Tibial nerve (tissue), 4 donors: Measurements from ENCODE around the gene AUTS2. TPM values are rescaled to one million over a fixed set of nuclear protein-coding genes. Genes with fewer than 3 reads are reported as not detected.

ENCODE experiments used
- DNase-seq, 2 donors: peaks; one replicate each; pipeline ENCODE4 v3.0.0-alpha.2; 2019; ENCODE audit warnings: low spot score in 2 of 2
- H3K27ac ChIP-seq, 4 donors: fragments of 200-600 bp; sonication (generic) in 3 of 4; one replicate each; pipeline ENCODE4 v1.5.1; 2017 to 2019; ENCODE audit warnings: mild to moderate bottlenecking in 1 of 4
- H3K27me3 ChIP-seq, 2 donors: fragments of 200-600 bp; sonication (generic) in 1 of 2; one replicate each; pipeline versions ENCODE4 v1.5.1 to v1.6.0; 2017 to 2019
- H3K36me3 ChIP-seq, 3 donors: fragments of 200-600 bp; sonication (generic); one replicate each; pipeline ENCODE4 v1.5.1; 2018 to 2019
- H3K4me1 ChIP-seq, 4 donors: fragments of 200-600 bp; sonication (generic) in 3 of 4; one replicate each; pipeline ENCODE4 v1.5.1; 2017 to 2019
- H3K4me3 ChIP-seq, 4 donors: fragments of 200-600 bp; sonication (generic) in 3 of 4; one replicate each; pipeline ENCODE4 v1.5.1; 2017 to 2019; ENCODE audit warnings: mild to moderate bottlenecking in 1 of 4, moderate library complexity in 1 of 4
- H3K9me3 ChIP-seq, 4 donors: fragments of 200-600 bp; sonication (generic) in 3 of 4; one replicate each; pipeline ENCODE4 v1.5.1; 2017 to 2019
- CTCF ChIP-seq, 5 experiments: fragments of 200-600 bp in 3 of 5; fragments of 450-650 bp in 2 of 5; sonication (generic) in 3 of 5; IDR thresholded peaks; one replicate each; pipeline ENCODE4 v1.5.1; 2016 to 2019; ENCODE audit warnings: antibody characterized with exemption in 5 of 5, mild to moderate bottlenecking in 3 of 5, moderate library complexity in 2 of 5
- EP300 ChIP-seq, 2 donors: sonication (generic); formaldehyde crosslinking; IDR thresholded peaks; one replicate each; pipeline ENCODE4 v1.6.1; 2017; ENCODE audit warnings: antibody characterized with exemption in 2 of 2, mild to moderate bottlenecking in 1 of 2
- POLR2A ChIP-seq, 2 donors: fragments of 450-650 bp; IDR thresholded peaks; one replicate each; pipeline ENCODE4 v1.6.1; 2017; ENCODE audit warnings: antibody characterized with exemption in 2 of 2, mild to moderate bottlenecking in 2 of 2, moderate library complexity in 2 of 2
- WGBS, 2 donors: methylation state at CpG; one replicate each; pipeline ENCODE4 v1.1.5; 2018; 5-methylcytosine and 5-hydroxymethylcytosine counted together
- total RNA-seq, 4 donors: library from RNA; depleted of rRNA; stranded (reverse); fragments of >200 nt; gene quantifications; one replicate each; pipeline ENCODE4 v1.1.0, GENCODE V29; 2016

The AUTS2 gene
- total RNA-seq, 4 donors from 2014 or later: 56.6 to 87.9 (median 71.6) TPM

GRCh38 chr7:70052691-70053090 is 454.4 kb downstream of the AUTS2 start:
- H3K27ac ChIP-seq: no peak overlapping the region
- no peak for DNase-seq
- no peak for TF ChIP-seq EP300 (IDR thresholded peaks at IDR 0.05)
- no peak for TF ChIP-seq CTCF (IDR thresholded peaks at IDR 0.05)
- no peak for TF ChIP-seq POLR2A (IDR thresholded peaks at IDR 0.05)
- H3K9me3 ChIP-seq: no peaks in the 10 kb centered on the region
- H3K27me3 ChIP-seq: no peaks in the 10 kb centered on the region
- no peaks in the 10 kb centered on the region for H3K36me3 ChIP-seq
- H3K4me1 ChIP-seq: peaks cover 0 to 10% (median 0%) of the 10 kb centered on the region in 4 donors
- H3K4me3 ChIP-seq: no peak overlapping the region

DNA sequence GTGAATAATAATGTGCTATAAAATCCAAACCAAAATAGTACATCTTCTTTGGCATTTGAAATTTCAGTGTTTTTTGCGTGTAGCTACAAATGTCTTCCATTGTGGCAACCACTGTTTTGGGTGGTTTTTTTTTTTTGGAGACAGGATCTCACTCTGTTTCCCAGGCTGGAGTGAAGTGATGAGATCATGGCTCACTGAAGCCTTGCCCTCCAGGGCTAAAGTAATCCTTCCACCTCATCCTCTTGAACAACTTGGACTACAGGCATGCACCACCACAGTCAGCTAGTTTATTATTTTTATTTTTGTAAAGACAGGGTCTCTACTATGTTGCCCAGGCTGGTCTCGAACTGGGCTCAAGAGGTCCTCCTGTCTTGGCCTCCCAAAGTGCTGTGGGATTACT is 455.1 kb downstream of the AUTS2 start:
- DNase-seq: no peak
- WGBS, 2 donors: 89 to 90% methylated on average over 2 of the region's 2 CpGs
- no peak for TF ChIP-seq CTCF (IDR thresholded peaks at IDR 0.05)
- no peak for TF ChIP-seq EP300 (IDR thresholded peaks at IDR 0.05)
- no peak for TF ChIP-seq POLR2A (IDR thresholded peaks at IDR 0.05)
- no peaks in the 10 kb centered on the region for H3K9me3 ChIP-seq
- H3K4me3 ChIP-seq: no peak overlapping the region
- no peak overlapping the region for H3K27ac ChIP-seq
- no peaks in the 10 kb centered on the region for H3K27me3 ChIP-seq
- no peaks in the 10 kb centered on the region for H3K36me3 ChIP-seq
- peaks cover 0 to 10% (median 0%) of the 10 kb centered on the region in 4 donors for H3K4me1 ChIP-seq

- Histone ChIP-seq H3K27ac (no peak overlapping the region), H3K27me3 (no peaks in the 10 kb centered on the region), H3K9me3 (no peaks in the 10 kb centered on the region), H3K4me3 (no peak overlapping the region), H3K36me3 (no peaks in the 10 kb centered on the region), H3K4me1 (peaks cover 0 to 10% (median 0%) of the 10 kb centered on the region in 4 donors)
- TF ChIP-seq POLR2A (IDR thresholded peaks at IDR 0.05): no peak
- TF ChIP-seq EP300 (IDR thresholded peaks at IDR 0.05): no peak
- no peak for TF ChIP-seq CTCF (IDR thresholded peaks at IDR 0.05)
- WGBS, 2 donors: 80 to 85% methylated on average over 1 of the region's 1 CpG
- DNase-seq: no peak
Observed at GRCh38 chr7:70053989-70054388, 455.7 kb downstream of the AUTS2 start.

DNA sequence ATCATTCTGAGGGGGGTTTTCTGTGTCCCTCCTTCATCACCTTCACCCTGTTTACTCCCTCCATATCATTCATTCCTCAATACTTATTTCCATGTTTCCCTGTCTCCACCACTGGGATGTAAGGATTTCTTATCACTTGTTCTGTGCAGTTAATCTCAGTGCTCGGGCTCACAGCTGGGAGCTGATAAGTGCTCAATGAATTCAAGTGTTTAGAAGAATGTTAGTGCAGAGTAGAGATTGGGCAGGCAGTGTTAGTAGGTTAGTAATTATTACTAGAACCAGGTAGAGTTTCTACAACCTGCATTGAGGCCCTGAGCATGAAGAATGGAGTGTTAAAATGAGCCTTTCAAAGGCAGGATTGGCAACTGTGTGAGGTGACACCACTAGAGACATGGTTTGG is 458.1 kb downstream of the AUTS2 start:
- Histone ChIP-seq H3K4me3 (no peak overlapping the region), H3K9me3 (no peaks in the 10 kb centered on the region), H3K27ac (no peak overlapping the region), H3K36me3 (no peaks in the 10 kb centered on the region), H3K27me3 (no peaks in the 10 kb centered on the region), H3K4me1 (peaks cover 0 to 10% (median 0%) of the 10 kb centered on the region in 4 donors)
- WGBS, 2 donors: 94 to 100% methylated on average over 1 of the region's 1 CpG
- TF ChIP-seq CTCF (IDR thresholded peaks at IDR 0.05) (no peak), EP300 (IDR thresholded peaks at IDR 0.05) (no peak), POLR2A (IDR thresholded peaks at IDR 0.05) (no peak)
- DNase-seq: no peak

DNA sequence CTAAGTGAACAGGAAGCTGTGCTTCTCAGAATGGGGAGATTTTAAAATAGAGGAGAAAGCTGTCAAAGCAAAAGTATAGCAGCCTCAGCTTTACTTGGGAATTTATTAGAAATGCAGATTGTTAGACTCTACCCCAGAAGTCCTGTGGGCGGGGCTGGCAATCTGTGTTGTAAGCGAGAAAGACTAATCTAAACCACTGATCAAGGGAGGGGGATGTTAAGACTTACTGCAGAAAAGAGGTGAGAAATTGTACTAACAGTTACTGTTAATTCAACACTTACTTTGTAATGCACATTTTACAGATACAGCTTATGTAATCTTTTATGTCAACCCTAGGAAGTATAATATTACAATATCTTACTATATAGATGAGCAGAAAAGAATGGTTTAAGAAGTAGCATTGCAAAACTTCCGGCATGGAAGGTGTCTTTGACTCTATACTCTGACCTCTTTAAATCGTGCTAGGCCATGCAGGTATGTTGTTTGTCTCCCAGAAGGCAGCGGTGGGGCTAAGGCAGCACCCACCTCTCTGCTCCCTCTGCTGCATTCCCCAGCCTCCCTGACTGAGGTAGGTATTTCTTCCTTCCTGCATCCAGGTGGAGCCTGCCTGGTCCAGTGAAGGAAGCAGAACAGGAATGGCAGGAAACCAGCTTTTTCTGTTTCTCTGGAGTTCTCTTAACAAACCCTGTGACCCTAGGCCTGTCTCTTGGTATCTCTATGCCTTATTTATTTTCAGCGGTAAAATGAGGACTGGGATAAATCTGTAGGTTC is 462.2 kb downstream of the AUTS2 start:
- DNase-seq: no peak
- Histone ChIP-seq H3K36me3 (no peaks in the 10 kb centered on the region), H3K4me3 (no peak overlapping the region), H3K27ac (peak overlapping the region in 1 of 4 donors; percentile 13), H3K9me3 (no peaks in the 10 kb centered on the region), H3K27me3 (no peaks in the 10 kb centered on the region), H3K4me1 (peaks cover 0 to 10% (median 0%) of the 10 kb centered on the region in 4 donors)
- 70 to 78% methylated on average over 6 of the region's 6 CpGs for WGBS, 2 donors
- TF ChIP-seq CTCF (IDR thresholded peaks at IDR 0.05): no peak
- no peak for TF ChIP-seq POLR2A (IDR thresholded peaks at IDR 0.05)
- no peak for TF ChIP-seq EP300 (IDR thresholded peaks at IDR 0.05)
